Measurements from ENCODE around the gene TNFRSF1B.

TNFRSF1B gene

GRCh38 chr1:12140016-12140415 is 26.8 kb upstream of the TNFRSF1B start:
- no peak for DNase-seq (ENCODE audit: low read depth, low spot score)
- no peak overlapping the region for H3K4me3 ChIP-seq
- H3K27ac ChIP-seq: no peak overlapping the region
- TF ChIP-seq EZH2 (IDR thresholded peaks at IDR 0.05): no peak
- no peak for TF ChIP-seq POLR2AphosphoS5 (IDR thresholded peaks at IDR 0.05; ENCODE audit: borderline replicate concordance, low read depth, low read length)
- no peak for TF ChIP-seq FOXP2 (optimal IDR thresholded peaks at IDR 0.05; ENCODE audit: control extremely low read depth, extremely low read length, insufficient read depth)
- no peak overlapping the region for H3K9ac ChIP-seq (ENCODE audit: insufficient read length)
- no peaks in the 10 kb centered on the region for H3K9me3 ChIP-seq (ENCODE audit: low read depth, low read length)
- H3K36me3 ChIP-seq (ENCODE audit: insufficient read depth, low read length): no peaks in the 10 kb centered on the region

GRCh38 chr1:12140515-12141162 is 26.2 kb upstream of the TNFRSF1B start:
- no peak for TF ChIP-seq FOXP2 (optimal IDR thresholded peaks at IDR 0.05; ENCODE audit: control extremely low read depth, extremely low read length, insufficient read depth)
- no peak for TF ChIP-seq POLR2AphosphoS5 (IDR thresholded peaks at IDR 0.05; ENCODE audit: borderline replicate concordance, low read depth, low read length)
- TF ChIP-seq EZH2 (IDR thresholded peaks at IDR 0.05): no peak
- Histone ChIP-seq H3K36me3 (ENCODE audit: insufficient read depth, low read length) (no peaks in the 10 kb centered on the region), H3K9ac (ENCODE audit: insufficient read length) (no peak overlapping the region), H3K9me3 (ENCODE audit: low read depth, low read length) (no peaks in the 10 kb centered on the region), H3K27ac (no peak overlapping the region), H3K4me3 (no peak overlapping the region)
- DNase-seq (ENCODE audit: low read depth, low spot score): no peak

GRCh38 chr1:12141163-12141850 is 25.5 kb upstream of the TNFRSF1B start:
- Histone ChIP-seq H3K9ac (ENCODE audit: insufficient read length) (no peak overlapping the region), H3K36me3 (ENCODE audit: insufficient read depth, low read length) (no peaks in the 10 kb centered on the region), H3K4me3 (no peak overlapping the region), H3K27ac (no peak overlapping the region), H3K9me3 (ENCODE audit: low read depth, low read length) (no peaks in the 10 kb centered on the region)
- no peak for TF ChIP-seq FOXP2 (optimal IDR thresholded peaks at IDR 0.05; ENCODE audit: control extremely low read depth, extremely low read length, insufficient read depth)
- no peak for TF ChIP-seq POLR2AphosphoS5 (IDR thresholded peaks at IDR 0.05; ENCODE audit: borderline replicate concordance, low read depth, low read length)
- TF ChIP-seq EZH2 (IDR thresholded peaks at IDR 0.05): no peak
- no peak for DNase-seq (ENCODE audit: low read depth, low spot score)

- H3K9ac ChIP-seq (ENCODE audit: insufficient read length): no peak overlapping the region
Measured at GRCh38 chr1:12142141-12142823, 24.5 kb upstream of the TNFRSF1B start.

GRCh38 chr1:12142891-12143630 is 23.7 kb upstream of the TNFRSF1B start:
- H3K36me3 ChIP-seq (ENCODE audit: insufficient read depth, low read length): no peaks in the 10 kb centered on the region
- no peak overlapping the region for H3K4me3 ChIP-seq
- no peak overlapping the region for H3K27ac ChIP-seq
- H3K9ac ChIP-seq (ENCODE audit: insufficient read length): no peak overlapping the region
- H3K9me3 ChIP-seq (ENCODE audit: low read depth, low read length): no peaks in the 10 kb centered on the region
- no peak for TF ChIP-seq EZH2 (IDR thresholded peaks at IDR 0.05)
- no peak for TF ChIP-seq POLR2AphosphoS5 (IDR thresholded peaks at IDR 0.05; ENCODE audit: borderline replicate concordance, low read depth, low read length)
- TF ChIP-seq FOXP2 (optimal IDR thresholded peaks at IDR 0.05; ENCODE audit: control extremely low read depth, extremely low read length, insufficient read depth): no peak
- DNase-seq (ENCODE audit: low read depth, low spot score): no peak

More at GRCh38 chr1:12142141-12142823, 24.5 kb upstream of the TNFRSF1B start:
- TF ChIP-seq FOXP2 (optimal IDR thresholded peaks at IDR 0.05; ENCODE audit: control extremely low read depth, extremely low read length, insufficient read depth): no peak
- TF ChIP-seq POLR2AphosphoS5 (IDR thresholded peaks at IDR 0.05; ENCODE audit: borderline replicate concordance, low read depth, low read length): no peak
- TF ChIP-seq EZH2 (IDR thresholded peaks at IDR 0.05): no peak
- Histone ChIP-seq H3K9me3 (ENCODE audit: low read depth, low read length) (no peaks in the 10 kb centered on the region), H3K36me3 (ENCODE audit: insufficient read depth, low read length) (no peaks in the 10 kb centered on the region), H3K4me3 (no peak overlapping the region), H3K27ac (no peak overlapping the region)
- DNase-seq (ENCODE audit: low read depth, low spot score): no peak

- no peak for TF ChIP-seq EZH2 (IDR thresholded peaks at IDR 0.05)
- Histone ChIP-seq H3K27ac (no peak overlapping the region), H3K9me3 (ENCODE audit: low read depth, low read length) (no peaks in the 10 kb centered on the region), H3K4me3 (no peak overlapping the region), H3K9ac (ENCODE audit: insufficient read length) (no peak overlapping the region), H3K36me3 (ENCODE audit: insufficient read depth, low read length) (no peaks in the 10 kb centered on the region)
- no peak for DNase-seq (ENCODE audit: low read depth, low spot score)
Measured at GRCh38 chr1:12143631-12144155, 23.1 kb upstream of the TNFRSF1B start.

GRCh38 chr1:12144236-12144635 is 22.6 kb upstream of the TNFRSF1B start:
- Histone ChIP-seq H3K9me3 (ENCODE audit: low read depth, low read length) (no peaks in the 10 kb centered on the region), H3K4me3 (no peak overlapping the region), H3K27ac (no peak overlapping the region), H3K36me3 (ENCODE audit: insufficient read depth, low read length) (no peaks in the 10 kb centered on the region), H3K9ac (ENCODE audit: insufficient read length) (no peak overlapping the region)
- no peak for TF ChIP-seq FOXP2 (optimal IDR thresholded peaks at IDR 0.05; ENCODE audit: control extremely low read depth, extremely low read length, insufficient read depth)
- no peak for TF ChIP-seq POLR2AphosphoS5 (IDR thresholded peaks at IDR 0.05; ENCODE audit: borderline replicate concordance, low read depth, low read length)
- TF ChIP-seq EZH2 (IDR thresholded peaks at IDR 0.05): no peak
- no peak for DNase-seq (ENCODE audit: low read depth, low spot score)

- Histone ChIP-seq H3K9me3 (ENCODE audit: low read depth, low read length) (no peaks in the 10 kb centered on the region), H3K27ac (no peak overlapping the region), H3K4me3 (no peak overlapping the region), H3K9ac (ENCODE audit: insufficient read length) (no peak overlapping the region), H3K36me3 (ENCODE audit: insufficient read depth, low read length) (no peaks in the 10 kb centered on the region)
- DNase-seq (ENCODE audit: low read depth, low spot score): no peak
- TF ChIP-seq FOXP2 (optimal IDR thresholded peaks at IDR 0.05; ENCODE audit: control extremely low read depth, extremely low read length, insufficient read depth) (no peak), EZH2 (IDR thresholded peaks at IDR 0.05) (no peak), POLR2AphosphoS5 (IDR thresholded peaks at IDR 0.05; ENCODE audit: borderline replicate concordance, low read depth, low read length) (no peak)
Measured at GRCh38 chr1:12144969-12145368, 21.8 kb upstream of the TNFRSF1B start.
